Measurements from ENCODE around the gene SHH. TPM values are rescaled to one million over a fixed set of nuclear protein-coding genes. Genes with fewer than 3 reads are reported as not detected.
A peak's percentile ranks its signal among the peaks of the same experiment; 100 is the strongest.

SHH gene
- polyA plus RNA-seq, 1 donor (not counting 4 experiments of a cell fraction or from before 2014, with no cell fraction given): not detected

DNA sequence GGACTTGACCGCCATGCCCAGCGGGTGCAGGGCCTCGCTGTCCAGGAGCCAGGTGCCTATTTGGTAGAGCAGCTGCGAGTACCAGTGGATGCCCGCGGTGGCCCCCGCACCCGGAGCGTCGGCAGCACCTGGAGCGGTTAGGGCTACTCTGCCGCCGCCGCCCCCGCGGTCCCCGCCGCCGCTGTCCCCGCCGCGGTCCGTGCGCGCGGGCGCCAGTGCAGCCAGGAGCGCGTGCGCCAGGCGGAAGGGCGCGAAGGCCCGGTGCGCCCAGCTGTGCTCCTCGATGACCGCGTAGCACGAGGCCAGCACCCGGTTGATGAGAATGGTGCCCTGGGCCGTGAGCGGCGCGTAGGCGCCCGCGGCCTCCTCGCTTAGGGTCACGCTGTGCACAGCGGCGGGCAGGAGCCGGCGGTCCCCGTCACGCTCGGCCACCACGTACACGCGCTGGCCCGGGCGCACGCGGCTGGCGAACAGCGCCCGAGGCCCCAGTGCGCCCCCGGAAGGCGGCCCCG, 9.3 kb downstream of the SHH start:
- Histone ChIP-seq H3K9me1 (ENCODE audit: control insufficient read depth, extremely low read depth, insufficient read depth, low read length) (no peaks in the 10 kb centered on the region), H4K20me1 (ENCODE audit: control insufficient read depth, extremely low read depth, insufficient read depth, low read length) (no peaks in the 10 kb centered on the region), H3K27ac (ENCODE audit: control insufficient read depth, insufficient read depth, low read length) (no peak overlapping the region), H3K79me2 (ENCODE audit: control insufficient read depth, insufficient read depth, low read length) (no peaks in the 10 kb centered on the region), H3K4me1 (ENCODE audit: control insufficient read depth, extremely low read depth, insufficient read depth, low read length) (peaks cover 22% of the 10 kb centered on the region), H2AFZ (ENCODE audit: control insufficient read depth, low read length) (no peak overlapping the region), H3K9me3 (ENCODE audit: control insufficient read depth, low read depth, low read length) (no peaks in the 10 kb centered on the region), H3K36me3 (ENCODE audit: control insufficient read depth in 2 of 2, extremely low read depth in 1 of 2, insufficient read depth in 2 of 2, low read length in 2 of 2) (no peaks in the 10 kb centered on the region), H3K4me3 (ENCODE audit: control insufficient read depth in 2 of 3, extremely low read depth in 1 of 3, insufficient read depth in 2 of 3, low read depth in 1 of 3, low read length in 3 of 3) (no peak overlapping the region), H3K4me2 (ENCODE audit: control insufficient read depth, extremely low read depth, insufficient read depth, low read depth, low read length) (no peak overlapping the region), H3K9ac (ENCODE audit: control insufficient read depth, extremely low read depth, insufficient read depth, low read length) (no peak overlapping the region), H3K27me3 (ENCODE audit: control insufficient read depth, extremely low read depth, insufficient read depth, low read length) (peaks cover 83% of the 10 kb centered on the region)
- DNase-seq (ENCODE audit: low read depth, low spot score): no peak
- TF ChIP-seq, protein P1, sequence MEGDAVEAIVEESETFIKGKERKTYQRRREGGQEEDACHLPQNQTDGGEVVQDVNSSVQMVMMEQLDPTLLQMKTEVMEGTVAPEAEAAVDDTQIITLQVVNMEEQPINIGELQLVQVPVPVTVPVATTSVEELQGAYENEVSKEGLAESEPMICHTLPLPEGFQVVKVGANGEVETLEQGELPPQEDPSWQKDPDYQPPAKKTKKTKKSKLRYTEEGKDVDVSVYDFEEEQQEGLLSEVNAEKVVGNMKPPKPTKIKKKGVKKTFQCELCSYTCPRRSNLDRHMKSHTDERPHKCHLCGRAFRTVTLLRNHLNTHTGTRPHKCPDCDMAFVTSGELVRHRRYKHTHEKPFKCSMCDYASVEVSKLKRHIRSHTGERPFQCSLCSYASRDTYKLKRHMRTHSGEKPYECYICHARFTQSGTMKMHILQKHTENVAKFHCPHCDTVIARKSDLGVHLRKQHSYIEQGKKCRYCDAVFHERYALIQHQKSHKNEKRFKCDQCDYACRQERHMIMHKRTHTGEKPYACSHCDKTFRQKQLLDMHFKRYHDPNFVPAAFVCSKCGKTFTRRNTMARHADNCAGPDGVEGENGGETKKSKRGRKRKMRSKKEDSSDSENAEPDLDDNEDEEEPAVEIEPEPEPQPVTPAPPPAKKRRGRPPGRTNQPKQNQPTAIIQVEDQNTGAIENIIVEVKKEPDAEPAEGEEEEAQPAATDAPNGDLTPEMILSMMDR (optimal IDR thresholded peaks at IDR 0.05 in 1 of 3, IDR thresholded peaks at IDR 0.05 in 1 of 3, conservative IDR thresholded peaks at IDR 0.05 in 1 of 3; ENCODE audit: extremely low read depth in 1 of 3, insufficient read depth in 2 of 3, low read length in 3 of 3): no peak
- TF ChIP-seq EZH2 (IDR thresholded peaks at IDR 0.05; ENCODE audit: low read length): no peak
- no peak for FAIRE-seq
- dilution Hi-C loops (cut with MboI; ENCODE audit: extremely low pct_ligation_motif_present, low sequenced_read_pairs): loop anchor here (25.0 kb wide), 1 partner anchor 884 kb away; no protein-coding TSS in a partner anchor

DNA sequence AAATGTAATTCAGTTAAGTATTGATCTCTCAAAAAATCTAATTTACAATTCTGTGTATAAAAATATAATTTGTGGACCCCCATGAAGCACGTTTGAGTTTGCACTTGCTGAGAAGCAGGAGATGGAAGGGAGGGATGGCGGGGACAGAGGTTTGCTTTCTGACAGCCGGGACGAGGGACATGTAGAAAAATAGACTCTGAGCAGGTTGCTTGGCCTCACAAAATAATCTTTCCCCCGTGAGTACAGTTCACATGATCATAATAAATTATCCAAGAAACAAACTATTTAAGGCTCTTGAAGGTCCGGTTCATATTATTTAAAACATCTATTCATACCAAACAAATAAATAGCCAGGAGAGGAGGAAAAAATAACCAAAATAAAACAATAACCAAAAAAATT, 10.0 kb downstream of the SHH start:
- TF ChIP-seq, protein P1 (optimal IDR thresholded peaks at IDR 0.05 in 1 of 3, IDR thresholded peaks at IDR 0.05 in 1 of 3, conservative IDR thresholded peaks at IDR 0.05 in 1 of 3; ENCODE audit: extremely low read depth in 1 of 3, insufficient read depth in 2 of 3, low read length in 3 of 3): no peak
- peak; percentile 61 for TF ChIP-seq EZH2 (IDR thresholded peaks at IDR 0.05; ENCODE audit: low read length)
- H2AFZ ChIP-seq (ENCODE audit: control insufficient read depth, low read length): no peak overlapping the region
- H3K27me3 ChIP-seq (ENCODE audit: control insufficient read depth, extremely low read depth, insufficient read depth, low read length): peaks cover 83% of the 10 kb centered on the region
- H3K36me3 ChIP-seq (ENCODE audit: control insufficient read depth in 2 of 2, extremely low read depth in 1 of 2, insufficient read depth in 2 of 2, low read length in 2 of 2): no peaks in the 10 kb centered on the region
- no peaks in the 10 kb centered on the region for H3K9me1 ChIP-seq (ENCODE audit: control insufficient read depth, extremely low read depth, insufficient read depth, low read length)
- dilution Hi-C loops (cut with MboI; ENCODE audit: extremely low pct_ligation_motif_present, low sequenced_read_pairs): loop anchor here (25.0 kb wide), 1 partner anchor 885 kb away; no protein-coding TSS in a partner anchor
- H3K27ac ChIP-seq (ENCODE audit: control insufficient read depth, insufficient read depth, low read length): no peak overlapping the region
- H3K4me1 ChIP-seq (ENCODE audit: control insufficient read depth, extremely low read depth, insufficient read depth, low read length): peaks cover 22% of the 10 kb centered on the region
- no peaks in the 10 kb centered on the region for H3K9me3 ChIP-seq (ENCODE audit: control insufficient read depth, low read depth, low read length)
- H4K20me1 ChIP-seq (ENCODE audit: control insufficient read depth, extremely low read depth, insufficient read depth, low read length): no peaks in the 10 kb centered on the region
- no peak for DNase-seq (ENCODE audit: low read depth, low spot score)
- no peaks in the 10 kb centered on the region for H3K79me2 ChIP-seq (ENCODE audit: control insufficient read depth, insufficient read depth, low read length)
- no peak for FAIRE-seq
- no peak overlapping the region for H3K4me3 ChIP-seq (ENCODE audit: control insufficient read depth in 2 of 3, extremely low read depth in 1 of 3, insufficient read depth in 2 of 3, low read depth in 1 of 3, low read length in 3 of 3)
- H3K4me2 ChIP-seq (ENCODE audit: control insufficient read depth, extremely low read depth, insufficient read depth, low read depth, low read length): no peak overlapping the region
- H3K9ac ChIP-seq (ENCODE audit: control insufficient read depth, extremely low read depth, insufficient read depth, low read length): no peak overlapping the region
